CD14-positive monocyte (primary cell): Measurements from ENCODE around the gene CCDC8. TPM values are rescaled to one million over a fixed set of nuclear protein-coding genes. Genes with fewer than 3 reads are reported as not detected.
A peak's percentile ranks its signal among the peaks of the same experiment; 100 is the strongest.

Source experiments
- DNase-seq, 3 donors: peaks; one replicate each; pipeline ENCODE4 v3.0.0-alpha.2; 2011 to 2022
- H2AFZ ChIP-seq: 2 replicates; pipeline ENCODE4 v1.6.0; 2012; ENCODE audit warnings: mild to moderate bottlenecking, low read depth, low read length, inconsistent platforms; ENCODE audit not compliant: insufficient read depth, poor library complexity, severe bottlenecking
- H3K27ac ChIP-seq, 2 donors: 1 replicate in 1 of 2; 2 replicates in 1 of 2; pipeline ENCODE4 v1.5.1; 2012 to 2013; ENCODE audit warnings: low read length in 2 of 2, control low read depth in 1 of 2, inconsistent platforms in 1 of 2, low read depth in 1 of 2, mild to moderate bottlenecking in 1 of 2
- H3K27me3 ChIP-seq, 2 donors: one replicate each; pipeline versions ENCODE4 v1.6.0 to v1.6.1; 2011 to 2013; ENCODE audit warnings: low read length in 2 of 2; ENCODE audit not compliant: control insufficient read depth in 2 of 2, insufficient read depth in 2 of 2
- H3K36me3 ChIP-seq, 2 donors: replicated peaks in 1 of 2; 1 replicate in 1 of 2; 2 replicates in 1 of 2; pipeline versions ENCODE4 v1.5.1 to v1.6.1; 2012 to 2013; ENCODE audit warnings: low read length in 2 of 2, control low read depth in 1 of 2, inconsistent platforms in 1 of 2, mild to moderate bottlenecking in 1 of 2; ENCODE audit not compliant: insufficient read depth in 2 of 2, control insufficient read depth in 1 of 2
- H3K4me1 ChIP-seq, 2 donors: 1 replicate in 1 of 2; 2 replicates in 1 of 2; pipeline versions ENCODE4 v1.5.1 to v1.6.1; 2012 to 2013; ENCODE audit warnings: low read length in 2 of 2, control low read depth in 1 of 2, inconsistent platforms in 1 of 2, mild to moderate bottlenecking in 1 of 2, moderate library complexity in 1 of 2; ENCODE audit not compliant: insufficient read depth in 2 of 2, control insufficient read depth in 1 of 2
- H3K4me2 ChIP-seq: replicated peaks from 2 replicates; pipeline ENCODE3; 2012; ENCODE audit warnings: low read length, moderate library complexity, mild to moderate bottlenecking; ENCODE audit not compliant: poor library complexity, severe bottlenecking; ENCODE audit errors: extremely low read depth
- H3K4me3 ChIP-seq, 3 experiments: fragments of 200-600 bp in 1 of 3; sonication (generic) in 1 of 3; replicated peaks in 1 of 3; 1 replicate in 2 of 3; 2 replicates in 1 of 3; pipeline ENCODE4 v1.5.1; 2011 to 2013; ENCODE audit warnings: low read length in 3 of 3, mild to moderate bottlenecking in 3 of 3, control low read depth in 2 of 3, low read depth in 2 of 3, inconsistent platforms in 1 of 3, moderate library complexity in 1 of 3
- H3K79me2 ChIP-seq: 2 replicates; pipeline ENCODE4 v1.6.0; 2012; ENCODE audit warnings: mild to moderate bottlenecking, control low read depth, inconsistent platforms, low read length, moderate library complexity; ENCODE audit not compliant: insufficient read depth
- H3K9ac ChIP-seq: 2 replicates; pipeline ENCODE4 v1.6.0; 2017; ENCODE audit warnings: low read length, mild to moderate bottlenecking; ENCODE audit not compliant: insufficient read depth, poor library complexity, severe bottlenecking
- H3K9me3 ChIP-seq, 2 donors: replicated peaks in 1 of 2; 1 replicate in 1 of 2; 2 replicates in 1 of 2; pipeline versions ENCODE4 v1.5.1 to v1.6.1; 2012 to 2013; ENCODE audit warnings: low read length in 2 of 2, control low read depth in 1 of 2; ENCODE audit not compliant: control insufficient read depth in 1 of 2, insufficient read depth in 1 of 2
- H4K20me1 ChIP-seq: 2 replicates; pipeline ENCODE4 v1.6.0; 2012; ENCODE audit warnings: mild to moderate bottlenecking, low read length, control low read depth, moderate library complexity; ENCODE audit not compliant: insufficient read depth
- H3K27ac Mint-ChIP-seq, 7 donors: one replicate each; pipeline ENCODE4 v1.8.0; 2020; ENCODE audit warnings: mild to moderate bottlenecking in 7 of 7, mixed read lengths in 7 of 7, moderate library complexity in 6 of 7, inconsistent platforms in 2 of 7
- H3K27me3 Mint-ChIP-seq, 3 donors: one replicate each; pipeline ENCODE4 v1.8.0; 2021 to 2022; ENCODE audit warnings: low read depth in 3 of 3, mild to moderate bottlenecking in 3 of 3, mixed read lengths in 3 of 3, moderate library complexity in 3 of 3, inconsistent platforms in 1 of 3
- H3K36me3 Mint-ChIP-seq, 2 donors: one replicate each; pipeline ENCODE4 v1.8.0; 2020; ENCODE audit warnings: mixed read lengths in 2 of 2, inconsistent platforms in 1 of 2, mild to moderate bottlenecking in 1 of 2
- H3K4me1 Mint-ChIP-seq: one replicate; pipeline ENCODE4 v1.8.0; 2020; ENCODE audit warnings: mild to moderate bottlenecking, mixed read lengths
- H3K4me3 Mint-ChIP-seq, 2 donors: one replicate each; pipeline ENCODE4 v1.8.0; 2020; ENCODE audit warnings: mild to moderate bottlenecking in 2 of 2, mixed read lengths in 2 of 2, moderate library complexity in 1 of 2
- H3K9me3 Mint-ChIP-seq, 7 donors: one replicate each; pipeline ENCODE4 v1.8.0; 2020 to 2022; ENCODE audit warnings: mixed read lengths in 7 of 7, mild to moderate bottlenecking in 6 of 7, moderate library complexity in 6 of 7, inconsistent platforms in 2 of 7
- WGBS: methylation state at CpG from one replicate; pipeline ENCODE4 v1.1.5; 2013; ENCODE audit warnings: missing lambda C conversion rate; ENCODE audit not compliant: insufficient coverage; 5-methylcytosine and 5-hydroxymethylcytosine counted together
- intact Hi-C, 2 donors: fragments of 100-400 bp; cut with micrococcal nuclease; formaldehyde crosslinking; loops; one replicate each; pipeline versions ENCODE4 v1.15.0 to v1.15.1; 2023
- polyA plus RNA-seq, 3 donors: library from polyadenylated mRNA; depleted of rRNA in 1 of 3; unstranded in 2 of 3; stranded (reverse) in 1 of 3; fragments of 300-500 nt in 2 of 3; fragments of >200 nt in 1 of 3; fragmentation: Illumina TruSeq in 2 of 3; gene quantifications; 1 replicate in 2 of 3; 2 replicates in 1 of 3; pipeline ENCODE4 v1.2.3, GENCODE V29; 2012 to 2021
- TF ChIP-seq, protein P1 (sequence below): fragments of 200-600 bp; IDR thresholded peaks from one replicate; pipeline ENCODE4 v1.8.0; 2022; ENCODE audit warnings: antibody characterized with exemption, mild to moderate bottlenecking

CCDC8 gene
- polyA plus RNA-seq, 3 donors, result not detected

DNA sequence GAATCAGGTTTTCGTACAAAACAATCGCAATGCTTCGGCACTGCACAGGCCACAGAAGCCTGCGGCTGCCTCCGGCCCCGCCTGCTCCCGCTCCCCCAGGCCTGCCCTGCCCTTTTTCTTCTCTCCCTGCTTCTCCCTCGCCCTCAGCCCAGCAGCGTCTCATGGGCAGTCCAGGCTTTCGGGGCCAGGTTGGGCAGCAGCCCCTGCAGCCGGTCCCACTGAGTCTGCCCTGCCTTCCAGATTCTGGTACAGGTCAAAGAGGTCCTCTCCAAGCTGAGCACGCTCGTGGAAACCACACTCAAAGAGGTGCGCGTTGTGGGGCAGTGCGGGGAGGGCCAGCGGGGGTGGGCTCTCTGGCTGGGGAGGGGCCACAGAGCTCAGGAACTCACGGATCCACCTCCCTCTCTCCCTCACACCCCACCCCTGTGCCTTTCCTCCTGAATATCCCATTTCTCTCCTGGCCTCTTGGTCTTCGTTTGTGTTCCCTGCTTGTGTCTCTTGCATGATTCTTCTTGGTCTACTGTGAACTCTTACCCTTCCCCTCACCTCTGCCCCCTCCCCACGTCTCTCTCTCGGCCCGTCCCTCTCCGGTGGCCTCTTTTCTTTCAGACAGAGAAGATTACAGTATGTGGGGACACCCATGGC, 30.1 kb downstream of the CCDC8 start:
- intact Hi-C loops, result no loop called here
- H3K27ac Mint-ChIP-seq, result peak overlapping the region in 3 of 7 donors; percentile 32 to 72 (median 50)
- Histone ChIP-seq H3K4me1 (no peaks in the 10 kb centered on the region), H3K27ac (no peak overlapping the region), H3K79me2 (no peaks in the 10 kb centered on the region), H3K36me3 (peaks cover 81 to 100% of the 10 kb centered on the region in 2 donors), H2AFZ (no peak overlapping the region), H3K4me2 (no peak overlapping the region), H3K27me3 (no peaks in the 10 kb centered on the region), H4K20me1 (no peaks in the 10 kb centered on the region), H3K4me3 (no peak overlapping the region), H3K9me3 (no peaks in the 10 kb centered on the region), H3K9ac (no peak overlapping the region)
- no peak overlapping the region for H3K4me3 Mint-ChIP-seq
- TF ChIP-seq, protein P1, sequence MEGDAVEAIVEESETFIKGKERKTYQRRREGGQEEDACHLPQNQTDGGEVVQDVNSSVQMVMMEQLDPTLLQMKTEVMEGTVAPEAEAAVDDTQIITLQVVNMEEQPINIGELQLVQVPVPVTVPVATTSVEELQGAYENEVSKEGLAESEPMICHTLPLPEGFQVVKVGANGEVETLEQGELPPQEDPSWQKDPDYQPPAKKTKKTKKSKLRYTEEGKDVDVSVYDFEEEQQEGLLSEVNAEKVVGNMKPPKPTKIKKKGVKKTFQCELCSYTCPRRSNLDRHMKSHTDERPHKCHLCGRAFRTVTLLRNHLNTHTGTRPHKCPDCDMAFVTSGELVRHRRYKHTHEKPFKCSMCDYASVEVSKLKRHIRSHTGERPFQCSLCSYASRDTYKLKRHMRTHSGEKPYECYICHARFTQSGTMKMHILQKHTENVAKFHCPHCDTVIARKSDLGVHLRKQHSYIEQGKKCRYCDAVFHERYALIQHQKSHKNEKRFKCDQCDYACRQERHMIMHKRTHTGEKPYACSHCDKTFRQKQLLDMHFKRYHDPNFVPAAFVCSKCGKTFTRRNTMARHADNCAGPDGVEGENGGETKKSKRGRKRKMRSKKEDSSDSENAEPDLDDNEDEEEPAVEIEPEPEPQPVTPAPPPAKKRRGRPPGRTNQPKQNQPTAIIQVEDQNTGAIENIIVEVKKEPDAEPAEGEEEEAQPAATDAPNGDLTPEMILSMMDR, result no peak
- 98% methylated on average over 20 of the region's 23 CpGs for WGBS
- H3K4me1 Mint-ChIP-seq, result no peaks in the 10 kb centered on the region
- H3K27me3 Mint-ChIP-seq, result peaks cover 0 to 2% (median 0%) of the 10 kb centered on the region in 3 donors
- H3K36me3 Mint-ChIP-seq, result peaks cover 79 to 92% of the 10 kb centered on the region in 2 donors
- no peak for DNase-seq
- peaks cover 0 to 3% (median 0%) of the 10 kb centered on the region in 7 donors for H3K9me3 Mint-ChIP-seq

- H3K4me1 ChIP-seq, result no peaks in the 10 kb centered on the region
- Mint-ChIP-seq H3K36me3 (peaks cover 79 to 90% of the 10 kb centered on the region in 2 donors), H3K27ac (peak overlapping the region in 2 of 7 donors; percentile 3 to 75), H3K27me3 (peaks cover 0 to 4% (median under 1%) of the 10 kb centered on the region in 3 donors), H3K9me3 (peaks cover 0 to 3% (median 0%) of the 10 kb centered on the region in 7 donors), H3K4me1 (no peaks in the 10 kb centered on the region), H3K4me3 (no peak overlapping the region)
- peaks cover 75 to 100% of the 10 kb centered on the region in 2 donors for H3K36me3 ChIP-seq
- DNase-seq, result no peak
- 97% methylated on average over 14 of the region's 15 CpGs for WGBS
- H3K4me2 ChIP-seq, result no peak overlapping the region
- H3K27me3 ChIP-seq, result no peaks in the 10 kb centered on the region
- H3K9me3 ChIP-seq, result no peaks in the 10 kb centered on the region
- H2AFZ ChIP-seq, result no peak overlapping the region
- H3K9ac ChIP-seq, result no peak overlapping the region
- TF ChIP-seq, protein P1, result no peak
- H3K27ac ChIP-seq, result no peak overlapping the region
- H3K4me3 ChIP-seq, result no peak overlapping the region
- intact Hi-C loops, result no loop called here
- no peaks in the 10 kb centered on the region for H3K79me2 ChIP-seq
- no peaks in the 10 kb centered on the region for H4K20me1 ChIP-seq
Observed at GRCh38 chr19:46381756-46382345, 31.5 kb downstream of the CCDC8 start.
